Erythroblast (primary cell): Measurements from ENCODE around the gene GPR107.
A peak's percentile ranks its signal among the peaks of the same experiment; 100 is the strongest.

Experiments used
- DNase-seq, 2 experiments: peaks; one replicate each; lab custom pipeline; 2025; lab: John Stamatoyannopoulos, UW
- GATA1 ChIP-seq: IDR thresholded peaks from 2 replicates; pipeline ENCODE4 v1.6.1; 2011; ENCODE audit warnings: low read depth, mild to moderate bottlenecking, control low read depth, low read length, moderate library complexity
- POLR2A ChIP-seq: IDR thresholded peaks from 2 replicates; pipeline ENCODE4 v1.6.1; 2011; ENCODE audit warnings: mild to moderate bottlenecking, low read length

GPR107 gene

GRCh38 chr9:130058154-130058553 is 4.4 kb downstream of the GPR107 start:
- TF ChIP-seq POLR2A (no peak), GATA1 (no peak)

GRCh38 chr9:130058887-130059286 is 5.2 kb downstream of the GPR107 start:
- DNase-seq = no peak
- no peak for TF ChIP-seq POLR2A
- no peak for TF ChIP-seq GATA1

More at GRCh38 chr9:130058154-130058553, 4.4 kb downstream of the GPR107 start:
- peak in 1 of 2 experiments; percentile 14 for DNase-seq

GRCh38 chr9:130060296-130060695 is 6.6 kb downstream of the GPR107 start:
- DNase-seq = no peak
- TF ChIP-seq GATA1 = no peak
- TF ChIP-seq POLR2A = no peak

GRCh38 chr9:130062750-130063149 is 9.0 kb downstream of the GPR107 start:
- TF ChIP-seq POLR2A (no peak), GATA1 (no peak)

GRCh38 chr9:130064621-130065020 is 10.9 kb downstream of the GPR107 start:
- no peak for DNase-seq
- TF ChIP-seq GATA1 (no peak), POLR2A (no peak)

More at GRCh38 chr9:130062750-130063149, 9.0 kb downstream of the GPR107 start:
- DNase-seq = no peak

- no peak for DNase-seq
- TF ChIP-seq POLR2A (no peak), GATA1 (no peak)
Observed at GRCh38 chr9:130069048-130069447, 15.3 kb downstream of the GPR107 start.

GRCh38 chr9:130072515-130073235 is 19.0 kb downstream of the GPR107 start:
- no peak for DNase-seq
- TF ChIP-seq GATA1 = no peak
- no peak for TF ChIP-seq POLR2A

- DNase-seq = no peak
- TF ChIP-seq POLR2A (no peak), GATA1 (no peak)
Observed at GRCh38 chr9:130073373-130073772, 19.7 kb downstream of the GPR107 start.

- DNase-seq = no peak
- TF ChIP-seq GATA1 (no peak), POLR2A (no peak)
Observed at GRCh38 chr9:130078547-130078946, 24.8 kb downstream of the GPR107 start.

- no peak for DNase-seq
- TF ChIP-seq POLR2A (no peak), GATA1 (no peak)
Observed at GRCh38 chr9:130084337-130084736, 30.6 kb downstream of the GPR107 start.

GRCh38 chr9:130088051-130088450 is 34.3 kb downstream of the GPR107 start:
- no peak for TF ChIP-seq POLR2A
- no peak for TF ChIP-seq GATA1
- no peak for DNase-seq

GRCh38 chr9:130089141-130089540 is 35.4 kb downstream of the GPR107 start:
- TF ChIP-seq GATA1 (no peak), POLR2A (no peak)
- no peak for DNase-seq

- TF ChIP-seq GATA1 (no peak), POLR2A (no peak)
- DNase-seq = no peak
Observed at GRCh38 chr9:130090915-130091314, 37.2 kb downstream of the GPR107 start.

- TF ChIP-seq POLR2A (no peak), GATA1 (no peak)
- DNase-seq = no peak
Observed at GRCh38 chr9:130092910-130093309, 39.2 kb downstream of the GPR107 start.

- no peak for DNase-seq
- TF ChIP-seq GATA1 (no peak), POLR2A (no peak)
Observed at GRCh38 chr9:130095872-130096271, 42.2 kb downstream of the GPR107 start.
